ENCODE results near the gene SLC39A10. TPM values are rescaled to one million over a fixed set of nuclear protein-coding genes. Genes with fewer than 3 reads are reported as not detected.

Gene SLC39A10
- total RNA-seq, 1 experiment from 2014 or later, result 167 TPM

DNA sequence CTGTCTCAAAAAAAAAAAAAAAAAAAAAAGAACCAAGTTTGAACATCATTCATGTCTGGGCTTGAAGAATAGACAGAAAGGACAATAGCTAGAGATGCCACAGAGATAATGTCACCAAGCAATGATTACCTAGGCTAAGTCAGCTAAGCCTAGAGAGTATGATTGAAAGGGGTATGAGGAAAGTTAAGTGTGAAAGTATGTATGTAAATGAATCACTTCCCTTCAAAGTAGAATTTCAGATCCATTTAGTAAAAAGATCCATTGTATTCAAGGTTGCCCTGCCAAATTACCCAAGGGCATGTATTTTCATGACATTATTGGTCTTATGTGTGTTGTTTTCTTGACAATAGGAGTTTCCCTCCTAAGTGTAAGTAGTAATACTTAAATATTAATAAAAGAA, 34.1 kb upstream of the SLC39A10 start (continued):
- TF ChIP-seq, protein P1, sequence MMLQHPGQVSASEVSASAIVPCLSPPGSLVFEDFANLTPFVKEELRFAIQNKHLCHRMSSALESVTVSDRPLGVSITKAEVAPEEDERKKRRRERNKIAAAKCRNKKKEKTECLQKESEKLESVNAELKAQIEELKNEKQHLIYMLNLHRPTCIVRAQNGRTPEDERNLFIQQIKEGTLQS (CRISPR knock-in tag; conservative IDR thresholded peaks at IDR 0.05), result no peak
- no peak for TF ChIP-seq RELA (CRISPR knock-in tag; IDR thresholded peaks at IDR 0.05; ENCODE audit: borderline replicate concordance)
- no peak for TF ChIP-seq ZNF423 (CRISPR knock-in tag; IDR thresholded peaks at IDR 0.05)
- TF ChIP-seq JAZF1 (CRISPR knock-in tag; IDR thresholded peaks at IDR 0.05), result no peak

DNA sequence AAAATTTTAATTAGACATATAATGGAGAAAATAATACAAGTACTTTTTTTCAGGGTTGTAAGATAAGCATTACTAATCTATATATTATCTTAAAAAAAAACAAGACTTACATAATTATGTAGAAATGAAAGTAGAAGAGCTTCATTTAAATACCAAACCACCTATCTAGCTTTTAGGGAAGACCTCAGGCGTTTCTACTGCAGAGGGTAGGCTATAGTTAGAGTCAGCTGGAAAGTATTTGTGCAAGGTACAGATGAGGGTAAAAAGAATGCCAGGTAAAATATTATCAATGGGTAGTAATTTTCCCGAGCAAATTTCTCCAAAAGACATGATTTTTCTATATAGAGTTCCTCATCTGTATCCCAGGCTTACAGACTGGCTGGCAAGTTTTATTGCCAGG, 30.5 kb upstream of the SLC39A10 start:
- ChIA-PET CTCF (interaction anchor here (1.5 kb wide), 1 partner anchor 34 kb away, joined by 7 read pairs; no protein-coding TSS in a partner anchor), POLR2A (interaction anchor here (1.0 kb wide), 1 partner anchor 20 kb away, joined by 3 read pairs; no protein-coding TSS in a partner anchor)
- DNase-seq (ENCODE audit: low spot score) (no peak), ATAC-seq (no peak)
- no peak for TF ChIP-seq NFE2L1 (CRISPR knock-in tag; IDR thresholded peaks at IDR 0.05)
- no peak overlapping the region for H3K27ac Mint-ChIP-seq
- H3K36me3 Mint-ChIP-seq, result no peaks in the 10 kb centered on the region
- H3K27me3 Mint-ChIP-seq (ENCODE audit: low read depth), result no peaks in the 10 kb centered on the region
- H3K4me3 Mint-ChIP-seq, result no peak overlapping the region
- H3K4me1 Mint-ChIP-seq, result peaks cover 11% of the 10 kb centered on the region
- H3K9me3 Mint-ChIP-seq, result no peaks in the 10 kb centered on the region

DNA sequence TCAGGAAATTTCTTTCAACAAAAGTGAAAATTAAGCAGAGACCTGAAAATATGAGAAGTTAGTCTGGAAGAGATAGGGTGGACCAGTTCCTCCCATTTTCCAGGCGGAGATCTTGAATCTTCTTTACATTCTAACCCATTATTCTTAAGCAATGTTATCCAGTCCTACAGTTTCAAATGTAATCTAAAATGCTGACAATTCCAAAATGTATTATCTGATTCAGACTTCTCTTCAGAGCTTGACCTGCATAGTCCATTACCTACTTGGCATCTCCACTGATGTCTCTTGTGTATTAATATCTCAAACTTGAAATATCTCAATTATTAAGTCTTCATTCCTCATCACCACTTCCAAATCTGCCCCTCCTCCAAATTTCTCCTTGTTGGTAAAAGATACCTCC, 28.4 kb upstream of the SLC39A10 start:
- CTCF ChIA-PET, result no interaction called here
- POLR2A ChIA-PET, result no interaction called here
- H3K4me3 Mint-ChIP-seq, result no peak overlapping the region

DNA sequence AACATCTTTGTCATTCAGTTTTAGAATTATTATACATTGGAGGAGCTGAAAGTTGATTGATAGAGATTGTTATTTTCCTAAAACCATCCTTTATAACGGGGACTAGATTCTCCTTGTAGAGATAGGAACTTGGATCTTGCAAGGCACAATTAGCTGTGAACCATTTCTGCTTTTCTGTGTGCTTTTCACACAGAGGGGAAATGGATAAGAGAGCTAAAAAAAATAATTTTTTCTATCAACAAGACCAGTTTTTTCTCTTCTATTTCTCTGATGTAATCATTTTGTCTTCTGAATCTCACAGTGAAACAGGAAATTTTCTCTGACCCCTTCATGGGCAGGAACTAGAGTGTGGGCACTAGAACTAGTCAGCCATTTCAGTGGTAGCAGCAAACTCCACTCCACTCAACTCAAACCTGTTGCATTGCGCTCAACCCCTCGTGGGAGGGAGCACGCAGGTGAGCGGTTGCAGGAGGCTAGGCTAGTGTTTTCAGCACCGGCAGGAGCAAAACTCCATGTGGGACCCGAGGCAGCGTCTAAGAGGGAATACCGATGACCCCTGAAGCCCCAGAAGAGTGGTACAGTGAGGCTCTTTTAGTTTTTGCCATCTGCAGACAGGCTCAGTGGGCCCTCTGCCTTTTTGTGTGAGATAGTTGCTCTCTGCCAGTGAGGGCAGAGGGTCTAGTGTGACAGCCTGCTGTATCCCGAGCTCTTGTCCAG, 24.0 kb upstream of the SLC39A10 start:
- CTCF ChIA-PET, result interaction anchor here (1.5 kb wide), 1 partner anchor 99 kb away, joined by 3 read pairs; no protein-coding TSS in a partner anchor
- Mint-ChIP-seq H3K27me3 (ENCODE audit: low read depth) (no peaks in the 10 kb centered on the region), H3K9me3 (peaks cover 13% of the 10 kb centered on the region), H3K27ac (peak overlapping the region; percentile 49; the same call in 1 of the 2 replicates), H3K36me3 (peaks cover 14% of the 10 kb centered on the region), H3K4me1 (peaks cover 20% of the 10 kb centered on the region), H3K4me3 (no peak overlapping the region)
- DNase-seq (ENCODE audit: low spot score), result no peak
- no peak for ATAC-seq
- POLR2A ChIA-PET, result interaction anchor here (1.2 kb wide), 1 partner anchor 21 kb away, joined by 3 read pairs; no protein-coding TSS in a partner anchor
- TF ChIP-seq ZNF232 (CRISPR knock-in tag; IDR thresholded peaks at IDR 0.05) (no peak), ZNF317 (CRISPR knock-in tag; IDR thresholded peaks at IDR 0.05; ENCODE audit: borderline replicate concordance, low read depth) (no peak)

More for the DNA sequence above, 28.4 kb upstream of the SLC39A10 start:
- no peak overlapping the region for H3K27ac Mint-ChIP-seq
- peaks cover 9% of the 10 kb centered on the region for H3K9me3 Mint-ChIP-seq
- ATAC-seq (no peak), DNase-seq (ENCODE audit: low spot score) (no peak)
- TF ChIP-seq CBFB (CRISPR knock-in tag; IDR thresholded peaks at IDR 0.05; ENCODE audit: low read depth) (no peak), IRF2 (CRISPR knock-in tag; IDR thresholded peaks at IDR 0.05; ENCODE audit: borderline replicate concordance, low read depth) (no peak), NFYB (CRISPR knock-in tag; conservative IDR thresholded peaks at IDR 0.05; ENCODE audit: low read depth) (no peak), ZNF219 (CRISPR knock-in tag; IDR thresholded peaks at IDR 0.05; ENCODE audit: borderline replicate concordance) (no peak), HMGA2 (CRISPR knock-in tag; IDR thresholded peaks at IDR 0.05) (no peak), MXD4 (CRISPR knock-in tag; IDR thresholded peaks at IDR 0.05; ENCODE audit: borderline replicate concordance) (no peak), TEAD4 (CRISPR knock-in tag; IDR thresholded peaks at IDR 0.05) (no peak)
- TF ChIP-seq, protein P2, sequence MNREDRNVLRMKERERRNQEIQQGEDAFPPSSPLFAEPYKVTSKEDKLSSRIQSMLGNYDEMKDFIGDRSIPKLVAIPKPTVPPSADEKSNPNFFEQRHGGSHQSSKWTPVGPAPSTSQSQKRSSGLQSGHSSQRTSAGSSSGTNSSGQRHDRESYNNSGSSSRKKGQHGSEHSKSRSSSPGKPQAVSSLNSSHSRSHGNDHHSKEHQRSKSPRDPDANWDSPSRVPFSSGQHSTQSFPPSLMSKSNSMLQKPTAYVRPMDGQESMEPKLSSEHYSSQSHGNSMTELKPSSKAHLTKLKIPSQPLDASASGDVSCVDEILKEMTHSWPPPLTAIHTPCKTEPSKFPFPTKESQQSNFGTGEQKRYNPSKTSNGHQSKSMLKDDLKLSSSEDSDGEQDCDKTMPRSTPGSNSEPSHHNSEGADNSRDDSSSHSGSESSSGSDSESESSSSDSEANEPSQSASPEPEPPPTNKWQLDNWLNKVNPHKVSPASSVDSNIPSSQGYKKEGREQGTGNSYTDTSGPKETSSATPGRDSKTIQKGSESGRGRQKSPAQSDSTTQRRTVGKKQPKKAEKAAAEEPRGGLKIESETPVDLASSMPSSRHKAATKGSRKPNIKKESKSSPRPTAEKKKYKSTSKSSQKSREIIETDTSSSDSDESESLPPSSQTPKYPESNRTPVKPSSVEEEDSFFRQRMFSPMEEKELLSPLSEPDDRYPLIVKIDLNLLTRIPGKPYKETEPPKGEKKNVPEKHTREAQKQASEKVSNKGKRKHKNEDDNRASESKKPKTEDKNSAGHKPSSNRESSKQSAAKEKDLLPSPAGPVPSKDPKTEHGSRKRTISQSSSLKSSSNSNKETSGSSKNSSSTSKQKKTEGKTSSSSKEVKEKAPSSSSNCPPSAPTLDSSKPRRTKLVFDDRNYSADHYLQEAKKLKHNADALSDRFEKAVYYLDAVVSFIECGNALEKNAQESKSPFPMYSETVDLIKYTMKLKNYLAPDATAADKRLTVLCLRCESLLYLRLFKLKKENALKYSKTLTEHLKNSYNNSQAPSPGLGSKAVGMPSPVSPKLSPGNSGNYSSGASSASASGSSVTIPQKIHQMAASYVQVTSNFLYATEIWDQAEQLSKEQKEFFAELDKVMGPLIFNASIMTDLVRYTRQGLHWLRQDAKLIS (CRISPR knock-in tag; IDR thresholded peaks at IDR 0.05; ENCODE audit: borderline replicate concordance), result no peak
- H3K4me1 Mint-ChIP-seq, result peaks cover 8% of the 10 kb centered on the region
- H3K27me3 Mint-ChIP-seq (ENCODE audit: low read depth), result no peaks in the 10 kb centered on the region
- peaks cover 10% of the 10 kb centered on the region for H3K36me3 Mint-ChIP-seq
